Peyer's patch (tissue), 4 donors: ENCODE measurements around the gene C18orf63.

Experiments used
- POLR2A ChIP-seq, 2 donors: fragments of 450-650 bp; IDR thresholded peaks; one replicate each; pipeline ENCODE4 v1.5.1; 2017; ENCODE audit warnings: antibody characterized with exemption in 2 of 2, mild to moderate bottlenecking in 2 of 2, moderate library complexity in 2 of 2
- TF ChIP-seq, protein P1 (sequence below), 6 experiments: fragments of 450-650 bp in 4 of 6; fragments of 200-600 bp in 2 of 6; sonication (generic) in 1 of 6; IDR thresholded peaks; one replicate each; pipeline ENCODE4 v1.5.1; 2017 to 2019; ENCODE audit warnings: antibody characterized with exemption in 6 of 6, mild to moderate bottlenecking in 3 of 6, moderate library complexity in 1 of 6

DNA sequence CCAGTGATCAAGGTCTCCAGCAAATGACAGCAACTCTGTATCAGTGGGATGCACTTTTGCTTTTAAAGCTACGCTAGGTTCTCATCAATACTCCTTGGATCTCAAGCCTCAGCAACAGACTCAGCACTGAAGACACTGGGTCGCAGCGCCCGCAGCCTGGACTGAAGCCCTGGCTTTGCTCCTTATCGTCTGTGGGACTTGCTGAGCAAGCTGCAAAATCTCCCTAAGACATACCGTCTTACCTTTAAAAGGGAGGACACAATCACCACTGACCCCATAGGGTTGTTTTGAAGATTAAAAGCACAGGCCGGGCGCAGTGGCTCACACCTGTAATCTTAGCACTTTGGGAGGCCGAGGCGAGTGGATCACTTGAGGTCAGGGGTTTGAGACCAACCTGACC is 32.0 kb upstream of the C18orf63 start:
- TF ChIP-seq, protein P1, sequence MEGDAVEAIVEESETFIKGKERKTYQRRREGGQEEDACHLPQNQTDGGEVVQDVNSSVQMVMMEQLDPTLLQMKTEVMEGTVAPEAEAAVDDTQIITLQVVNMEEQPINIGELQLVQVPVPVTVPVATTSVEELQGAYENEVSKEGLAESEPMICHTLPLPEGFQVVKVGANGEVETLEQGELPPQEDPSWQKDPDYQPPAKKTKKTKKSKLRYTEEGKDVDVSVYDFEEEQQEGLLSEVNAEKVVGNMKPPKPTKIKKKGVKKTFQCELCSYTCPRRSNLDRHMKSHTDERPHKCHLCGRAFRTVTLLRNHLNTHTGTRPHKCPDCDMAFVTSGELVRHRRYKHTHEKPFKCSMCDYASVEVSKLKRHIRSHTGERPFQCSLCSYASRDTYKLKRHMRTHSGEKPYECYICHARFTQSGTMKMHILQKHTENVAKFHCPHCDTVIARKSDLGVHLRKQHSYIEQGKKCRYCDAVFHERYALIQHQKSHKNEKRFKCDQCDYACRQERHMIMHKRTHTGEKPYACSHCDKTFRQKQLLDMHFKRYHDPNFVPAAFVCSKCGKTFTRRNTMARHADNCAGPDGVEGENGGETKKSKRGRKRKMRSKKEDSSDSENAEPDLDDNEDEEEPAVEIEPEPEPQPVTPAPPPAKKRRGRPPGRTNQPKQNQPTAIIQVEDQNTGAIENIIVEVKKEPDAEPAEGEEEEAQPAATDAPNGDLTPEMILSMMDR (IDR thresholded peaks at IDR 0.05) = no peak
- no peak for TF ChIP-seq POLR2A (IDR thresholded peaks at IDR 0.05)
